ENCODE measurements around the gene RNF227. TPM values are rescaled to one million over a fixed set of nuclear protein-coding genes. Genes with fewer than 3 reads are reported as not detected.

RNF227 gene
- total and polyA plus RNA-seq, 2 of the 8 experiments (the other 6 are each of a cell fraction or from before 2014, with no cell fraction given): 0.63 to 1.7 TPM

GRCh38 chr17:7883781-7884386, 32.2 kb downstream of the RNF227 start (continued):
- no peak for TF ChIP-seq RFX5 (IDR thresholded peaks at IDR 0.05; ENCODE audit: borderline replicate concordance, low read depth, low read length)

Data from H1 (cell line).